Left lung (tissue), 10 donors: ENCODE data around the gene AGO3. TPM values are rescaled to one million over a fixed set of nuclear protein-coding genes. Genes with fewer than 3 reads are reported as not detected.

ENCODE experiments used
- ATAC-seq: fragments of 200-7000 bp; cut with Tn5 transposase; one replicate; pipeline ENCODE4 v1.9.1; 2020; ENCODE audit warnings: moderate library complexity
- DNase-seq, 4 donors: peaks; one replicate each; pipeline ENCODE4 v3.0.0-alpha.2; 2013 to 2020
- H3K27ac ChIP-seq, 2 donors: fragments of 200-600 bp; sonication (generic) in 1 of 2; one replicate each; pipeline versions ENCODE4 v1.5.0 to v1.8.0; 2020 to 2021
- H3K27me3 ChIP-seq, 2 donors: fragments of 200-600 bp; sonication (generic) in 1 of 2; one replicate each; pipeline versions ENCODE4 v1.5.0 to v1.8.0; 2020 to 2021
- H3K36me3 ChIP-seq, 2 donors: fragments of 200-600 bp; sonication (generic) in 1 of 2; one replicate each; pipeline versions ENCODE4 v1.5.0 to v1.8.0; 2020 to 2021
- H3K4me1 ChIP-seq, 2 donors: fragments of 200-600 bp; one replicate each; pipeline ENCODE4 v1.8.0; 2021
- H3K4me3 ChIP-seq, 2 donors: fragments of 200-600 bp; sonication (generic) in 1 of 2; one replicate each; pipeline versions ENCODE4 v1.5.0 to v1.8.0; 2020 to 2021; ENCODE audit warnings: mild to moderate bottlenecking in 1 of 2
- H3K9me3 ChIP-seq, 2 donors: fragments of 200-600 bp; sonication (generic) in 1 of 2; one replicate each; pipeline versions ENCODE4 v1.5.0 to v1.8.0; 2020 to 2021
- CTCF ChIP-seq, 2 donors: fragments of 200-600 bp; sonication (generic) in 1 of 2; IDR thresholded peaks; one replicate each; pipeline versions ENCODE4 v1.5.0 to v1.8.0; 2021; ENCODE audit warnings: antibody characterized with exemption in 2 of 2
- intact Hi-C, 2 donors: fragments of 100-400 bp; cut with DNase I; formaldehyde crosslinking; loops; one replicate each; pipeline versions ENCODE4 v1.11.2 to v1.14.2; 2022
- polyA plus RNA-seq, 6 donors: library from polyadenylated mRNA; unstranded; fragments of 120-200 nt; gene quantifications; one replicate each; pipeline ENCODE4 v1.2.1, GENCODE V29; 2013; ENCODE audit not compliant: insufficient read length in 6 of 6
- total RNA-seq, 2 donors: library from RNA; stranded (reverse); fragmentation: NEBNext Ultra II Directional; extraction: Animal tissue kit (Norgen Biotek cat#: 25700); gene quantifications; one replicate each; pipeline ENCODE4 v1.2.1, GENCODE V29; 2021
- donor health status: DM: no; HTN: yes; CAD: no.
- donor health status: DM: no; HTN: no; CAD: no.

The AGO3 gene
- total and polyA plus RNA-seq, 8 donors: 18.7 to 30.1 (median 21.9) TPM

GRCh38 chr1:35923791-35924221, 7.1 kb upstream of the AGO3 start:
- H3K4me1 ChIP-seq: no peaks in the 10 kb centered on the region
- no peaks in the 10 kb centered on the region for H3K27me3 ChIP-seq
- DNase-seq (peak in 1 of 4 donors; percentile 40), ATAC-seq (no peak)
- H3K4me3 ChIP-seq: no peak overlapping the region
- no peak for TF ChIP-seq CTCF (IDR thresholded peaks at IDR 0.05)
- intact Hi-C loops: no loop called here
- no peaks in the 10 kb centered on the region for H3K9me3 ChIP-seq
- H3K36me3 ChIP-seq: peaks cover 0 to 39% of the 10 kb centered on the region in 2 donors
- H3K27ac ChIP-seq: no peak overlapping the region

GRCh38 chr1:35924838-35925237, 6.1 kb upstream of the AGO3 start:
- ATAC-seq: no peak
- Histone ChIP-seq H3K36me3 (peaks cover 0 to 29% of the 10 kb centered on the region in 2 donors), H3K27me3 (no peaks in the 10 kb centered on the region), H3K9me3 (no peaks in the 10 kb centered on the region), H3K4me1 (peaks cover under 1 to 3% of the 10 kb centered on the region in 2 donors), H3K27ac (no peak overlapping the region), H3K4me3 (no peak overlapping the region)
- intact Hi-C loops: no loop called here
- TF ChIP-seq CTCF (IDR thresholded peaks at IDR 0.05): no peak
- no peak for DNase-seq

- peak in 1 of 4 donors; percentile 26 for DNase-seq
- ATAC-seq: no peak
- H3K4me3 ChIP-seq: no peak overlapping the region
- no peak for TF ChIP-seq CTCF (IDR thresholded peaks at IDR 0.05)
- H3K27ac ChIP-seq: no peak overlapping the region
- no peaks in the 10 kb centered on the region for H3K9me3 ChIP-seq
- intact Hi-C loops: no loop called here
- H3K36me3 ChIP-seq: peaks cover 0 to 20% of the 10 kb centered on the region in 2 donors
- no peaks in the 10 kb centered on the region for H3K27me3 ChIP-seq
- peaks cover 4 to 11% of the 10 kb centered on the region in 2 donors for H3K4me1 ChIP-seq
These were observed 5.2 kb upstream of the AGO3 start for GRCh38 chr1:35925741-35926140.

- H3K4me1 ChIP-seq: peaks cover 4 to 21% of the 10 kb centered on the region in 2 donors
These were observed 3.4 kb upstream of the AGO3 start for GRCh38 chr1:35927472-35927871.

More at GRCh38 chr1:35927472-35927871, 3.4 kb upstream of the AGO3 start:
- H3K4me3 ChIP-seq: no peak overlapping the region
- DNase-seq: no peak
- no peaks in the 10 kb centered on the region for H3K9me3 ChIP-seq
- H3K36me3 ChIP-seq: peaks cover 0 to 6% of the 10 kb centered on the region in 2 donors
- intact Hi-C loops: no loop called here
- no peak for TF ChIP-seq CTCF (IDR thresholded peaks at IDR 0.05)
- H3K27ac ChIP-seq: no peak overlapping the region
- no peaks in the 10 kb centered on the region for H3K27me3 ChIP-seq
- ATAC-seq: no peak
